K562 (cell line): ENCODE results near the gene LRRC61. TPM values are rescaled to one million over a fixed set of nuclear protein-coding genes. Genes with fewer than 3 reads are reported as not detected.

ENCODE experiments used
- CGGBP1 ChIP-seq: fragments of 250-450 bp; sonication (Bioruptor Pico); IDR thresholded peaks from 2 replicates; pipeline ENCODE4 v1.9.0; 2021; ENCODE audit warnings: mild to moderate bottlenecking
- CHAMP1 ChIP-seq: fragments of 450-650 bp; IDR thresholded peaks from 2 replicates; pipeline ENCODE4 v1.6.1; 2016; ENCODE audit warnings: mild to moderate bottlenecking
- ETS1 ChIP-seq: conservative IDR thresholded peaks from 2 replicates; pipeline ENCODE4 v1.6.1; 2011; ENCODE audit warnings: low read depth, mild to moderate bottlenecking, low read length; ENCODE audit not compliant: control insufficient read depth
- FIP1L1 ChIP-seq: fragments of 200-400 bp; formaldehyde crosslinking; IDR thresholded peaks from 2 replicates; pipeline ENCODE4 v1.6.1; 2018; ENCODE audit warnings: mild to moderate bottlenecking, low read depth, low read length; ENCODE audit not compliant: poor library complexity, severe bottlenecking
- HNRNPLL ChIP-seq: fragments of 200-400 bp; formaldehyde crosslinking; IDR thresholded peaks from 2 replicates; pipeline ENCODE4 v1.6.1; 2017; ENCODE audit warnings: low read length, low read depth, mild to moderate bottlenecking; ENCODE audit not compliant: poor library complexity, severe bottlenecking
- IRF1 ChIP-seq: sonication (generic); formaldehyde crosslinking; IDR thresholded peaks from 2 replicates; pipeline ENCODE4 v1.8.0; 2022; ENCODE audit warnings: missing genetic modification reagents, mild to moderate bottlenecking, borderline replicate concordance
- MTA3 ChIP-seq: fragments of 450-650 bp; formaldehyde crosslinking; IDR thresholded peaks from 2 replicates; pipeline ENCODE4 v1.6.1; 2017; ENCODE audit warnings: mild to moderate bottlenecking, borderline replicate concordance
- STAT6 ChIP-seq: sonication (generic); formaldehyde crosslinking; IDR thresholded peaks from 2 replicates; pipeline ENCODE4 v1.8.1; 2023; ENCODE audit warnings: mild to moderate bottlenecking, missing genetic modification reagents
- ZBTB34 ChIP-seq: fragments of 250-450 bp; sonication (Bioruptor Pico); IDR thresholded peaks from 2 replicates; pipeline ENCODE4 v1.8.0; 2021; ENCODE audit warnings: mild to moderate bottlenecking, moderate library complexity
- polyA plus RNA-seq, 8 experiments: library from polyadenylated mRNA; depleted of rRNA in 4 of 8; stranded (reverse) in 5 of 8; unstranded in 3 of 8; fragments of >200 nt; fragmentation: Nextera tagmentation in 2 of 8; fragmentation: Illumina TruSeq in 1 of 8; extraction: Ambion mirVana in 2 of 8; extraction: Trizol in 1 of 8; gene quantifications; 2 replicates each; pipeline versions ENCODE4 v1.2.1 to v1.2.3, GENCODE V29; 2011 to 2014; ENCODE audit warnings: inconsistent platforms in 1 of 8, missing spikeins in 1 of 8
- total RNA-seq, 7 experiments: library from RNA; depleted of rRNA in 6 of 7; stranded (reverse); fragments of >200 nt in 6 of 7; fragmentation: Illumina TruSeq in 2 of 7; extraction: Trizol in 2 of 7; gene quantifications; 2 replicates each; pipeline versions ENCODE4 v1.2.1 to v1.2.3, GENCODE V29; 2011 to 2021; ENCODE audit warnings: low replicate concordance in 1 of 7

LRRC61 gene
- total and polyA plus RNA-seq, 9 of the 15 experiments (the other 6 are each of a cell fraction or from before 2014, with no cell fraction given): 1.3 to 55.2 (median 35.2) TPM

GRCh38 chr7:150379441-150380379, 56.6 kb downstream of the LRRC61 start (continued):
- TF ChIP-seq CHAMP1 (no peak), ETS1 (no peak), HNRNPLL (no peak), CGGBP1 (CRISPR knock-in tag) (no peak), IRF1 (CRISPR knock-in tag) (no peak), ZBTB34 (CRISPR knock-in tag) (no peak), MTA3 (0 out of 2 replicates have a peak, but pooled peaks have one; percentile 7), STAT6 (CRISPR knock-in tag) (no peak), FIP1L1 (no peak)
